ENCODE measurements around the gene APBB2. TPM values are rescaled to one million over a fixed set of nuclear protein-coding genes. Genes with fewer than 3 reads are reported as not detected.

APBB2 gene
- 122 and 124 TPM in 2 replicates for total RNA-seq

- peak; percentile 78 for DNase-seq (ENCODE audit: extremely low read depth, low read depth, low spot score)
Measured at GRCh38 chr4:41214136-41214824, at the start of gene APBB2. TSS of gene APBB2 (minus strand) at chr4:41214542. CDS start at chr4:41033254, 181,288 bp downstream.

GRCh38 chr4:41262198-41262597, 47.9 kb upstream of the APBB2 start:
- no peak for DNase-seq (ENCODE audit: extremely low read depth, low read depth, low spot score)

GRCh38 chr4:41260116-41260733, 45.9 kb upstream of the APBB2 start:
- DNase-seq (ENCODE audit: extremely low read depth, low read depth, low spot score): no peak

GRCh38 chr4:41258783-41259182, 44.4 kb upstream of the APBB2 start:
- DNase-seq (ENCODE audit: extremely low read depth, low read depth, low spot score): no peak

DNA sequence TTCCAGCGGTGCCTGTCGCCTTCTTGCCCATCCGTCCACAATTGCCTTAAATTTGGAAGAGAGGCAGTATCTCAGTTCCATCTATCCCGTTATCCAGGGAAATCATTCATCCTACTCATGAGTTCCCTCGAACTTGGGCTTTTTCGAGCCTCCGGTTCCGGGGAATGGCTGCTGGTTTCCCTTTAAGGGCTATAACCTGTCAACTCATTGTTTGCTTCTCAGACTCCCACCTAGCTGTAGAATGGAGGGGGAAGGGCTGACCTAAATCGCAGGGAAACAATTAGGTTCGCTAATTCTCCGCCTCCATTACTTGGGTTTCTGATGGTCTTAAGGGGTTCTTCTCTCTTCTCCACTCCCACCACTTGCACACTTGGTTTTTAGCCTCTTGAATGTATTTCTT, 43.6 kb upstream of the APBB2 start:
- no peak for DNase-seq (ENCODE audit: extremely low read depth, low read depth, low spot score)

- DNase-seq (ENCODE audit: extremely low read depth, low read depth, low spot score): no peak
Measured at GRCh38 chr4:41257257-41257901, 43.0 kb upstream of the APBB2 start.

- DNase-seq (ENCODE audit: extremely low read depth, low read depth, low spot score): no peak
Measured at GRCh38 chr4:41256740-41257256, 42.5 kb upstream of the APBB2 start, which contains the start of gene UCHL1. TSS of gene UCHL1 (plus strand) at chr4:41256928. CDS start at chr4:41256977, 49 bp downstream.

DNA sequence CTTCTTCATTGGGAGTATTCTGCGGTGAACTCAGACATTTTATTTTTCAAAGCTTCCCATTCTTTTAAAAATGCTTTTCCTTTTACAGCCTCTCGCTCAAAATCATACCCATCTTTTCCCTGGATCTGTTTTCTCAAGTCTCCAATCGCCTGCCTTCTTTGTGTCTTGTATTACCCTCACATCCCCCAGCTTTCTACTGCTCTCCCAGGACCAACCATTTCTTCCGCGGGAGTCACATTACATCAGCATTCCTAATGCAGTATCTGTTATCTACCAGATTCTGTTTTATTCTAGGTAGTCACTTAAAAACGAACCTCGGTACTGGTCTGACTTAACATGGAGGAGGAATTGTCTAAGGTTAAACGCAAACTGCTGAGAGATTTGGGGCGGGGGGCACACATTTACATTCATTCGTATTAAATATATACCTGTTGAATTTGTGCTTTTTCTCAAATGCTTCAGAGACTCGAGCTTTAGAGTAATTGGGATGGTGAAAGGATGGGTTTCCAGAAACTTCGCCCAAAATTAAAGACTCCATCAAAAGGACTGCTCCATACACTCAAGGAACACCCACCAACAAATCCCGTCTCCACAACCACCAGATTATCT, 41.9 kb upstream of the APBB2 start:
- DNase-seq (ENCODE audit: extremely low read depth, low read depth, low spot score): no peak

DNA sequence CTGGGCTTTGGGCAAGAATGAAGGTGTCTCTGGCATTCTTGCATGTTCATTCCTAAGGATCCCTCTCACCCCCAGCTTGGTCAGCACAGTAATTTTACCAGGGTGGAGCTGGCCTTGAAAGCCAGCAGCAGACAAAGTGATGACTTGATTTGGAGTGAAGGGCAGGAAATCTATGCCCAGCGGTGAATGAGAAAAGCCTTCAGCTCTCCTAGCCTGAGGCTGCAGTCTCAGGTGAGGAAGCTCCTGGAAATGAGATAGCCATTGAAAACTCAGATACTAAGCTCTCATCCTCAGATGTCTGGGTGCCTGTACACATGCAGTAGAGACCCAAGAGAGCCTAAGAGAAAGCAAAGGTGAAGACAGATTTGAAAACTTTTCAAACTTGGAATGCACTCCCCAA, 31.6 kb upstream of the APBB2 start:
- no peak for DNase-seq (ENCODE audit: extremely low read depth, low read depth, low spot score)

- DNase-seq (ENCODE audit: extremely low read depth, low read depth, low spot score): no peak
Measured at GRCh38 chr4:41241919-41242318, 27.6 kb upstream of the APBB2 start.

DNA sequence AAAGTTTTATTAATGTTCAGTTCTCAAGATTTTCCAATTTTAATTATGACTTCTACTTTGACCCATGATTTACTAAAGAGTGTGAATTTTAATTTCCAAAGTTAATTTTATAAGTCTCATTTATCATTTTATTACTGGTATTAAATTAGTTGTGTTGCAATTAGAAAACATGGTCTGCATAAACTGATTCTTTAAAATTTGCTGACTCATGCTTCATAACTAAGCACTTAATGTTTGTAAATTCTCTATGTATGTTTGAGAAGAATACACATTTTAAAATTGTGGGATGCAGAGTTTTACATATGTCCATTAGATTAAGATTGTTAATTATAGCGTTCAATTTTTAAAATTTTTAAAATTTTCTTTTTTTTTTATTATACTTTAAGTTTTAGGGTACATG, 22.2 kb upstream of the APBB2 start:
- no peak for DNase-seq (ENCODE audit: extremely low read depth, low read depth, low spot score)

GRCh38 chr4:41236032-41236431, 21.7 kb upstream of the APBB2 start:
- DNase-seq (ENCODE audit: extremely low read depth, low read depth, low spot score): no peak

GRCh38 chr4:41232856-41233255, 18.5 kb upstream of the APBB2 start:
- DNase-seq (ENCODE audit: extremely low read depth, low read depth, low spot score): no peak

DNA sequence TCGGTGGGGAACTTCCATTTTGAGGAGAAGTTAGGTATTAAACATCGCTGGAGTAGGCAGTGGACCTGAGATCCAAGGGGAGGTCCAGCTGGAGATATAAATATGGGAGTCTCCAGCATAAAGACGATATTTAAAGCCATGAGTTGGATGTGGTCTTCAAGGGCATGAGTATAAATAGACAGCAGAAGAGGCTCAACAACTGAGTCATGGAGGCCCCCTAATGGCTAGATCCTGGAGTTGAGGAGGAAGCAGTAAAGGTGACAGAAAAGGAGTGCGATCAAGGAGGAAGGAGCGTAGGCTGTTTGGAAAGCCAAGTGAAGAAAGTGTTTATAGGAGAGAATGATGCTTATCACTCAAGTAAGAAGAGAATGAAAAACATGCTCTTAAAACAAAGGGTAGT, 18.1 kb upstream of the APBB2 start:
- DNase-seq (ENCODE audit: extremely low read depth, low read depth, low spot score): no peak

GRCh38 chr4:41227902-41228301, 13.6 kb upstream of the APBB2 start:
- DNase-seq (ENCODE audit: extremely low read depth, low read depth, low spot score): no peak

GRCh38 chr4:41221850-41222645, 7.7 kb upstream of the APBB2 start:
- DNase-seq (ENCODE audit: extremely low read depth, low read depth, low spot score): no peak

- no peak for DNase-seq (ENCODE audit: extremely low read depth, low read depth, low spot score)
Measured at GRCh38 chr4:41219421-41219950, 5.1 kb upstream of the APBB2 start.

DNA sequence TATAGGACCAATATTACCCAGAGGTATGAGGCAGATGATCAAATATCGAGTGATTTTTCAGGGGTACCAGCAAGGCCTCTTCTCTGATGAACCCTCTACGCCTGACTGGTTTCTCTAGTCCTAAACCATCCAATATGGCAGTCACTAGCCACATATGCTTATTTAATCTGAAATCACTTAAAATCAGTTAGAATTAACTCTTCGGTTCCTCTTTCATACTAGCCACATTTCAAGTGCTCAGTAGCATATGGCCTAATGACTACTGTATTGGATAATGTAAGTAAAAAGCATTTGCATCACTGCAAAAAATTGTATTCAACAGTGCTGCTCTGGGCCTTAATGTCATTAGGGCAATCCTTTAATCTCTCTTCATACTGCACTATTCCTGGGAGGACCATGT, 4.4 kb upstream of the APBB2 start:
- no peak for DNase-seq (ENCODE audit: extremely low read depth, low read depth, low spot score)

DNA sequence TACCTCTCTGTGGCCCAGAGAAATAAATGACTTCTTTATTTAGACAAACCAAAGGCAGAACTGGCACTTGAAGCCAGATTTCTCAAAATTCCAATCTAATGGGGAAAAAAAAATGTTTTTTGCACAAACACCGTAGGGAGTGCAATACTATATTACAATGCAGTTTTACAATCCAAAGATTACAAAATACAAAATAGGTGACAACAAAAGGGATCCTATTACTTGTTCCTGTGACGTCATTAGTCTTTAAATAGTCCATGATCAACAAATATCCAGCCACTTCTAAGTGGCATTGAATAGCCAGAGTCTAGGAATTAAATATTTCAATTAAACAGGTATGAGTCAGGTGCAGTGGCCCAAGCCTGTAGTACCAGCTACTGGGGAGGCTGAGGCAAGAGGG, 3.0 kb upstream of the APBB2 start:
- DNase-seq (ENCODE audit: extremely low read depth, low read depth, low spot score): no peak

DNA sequence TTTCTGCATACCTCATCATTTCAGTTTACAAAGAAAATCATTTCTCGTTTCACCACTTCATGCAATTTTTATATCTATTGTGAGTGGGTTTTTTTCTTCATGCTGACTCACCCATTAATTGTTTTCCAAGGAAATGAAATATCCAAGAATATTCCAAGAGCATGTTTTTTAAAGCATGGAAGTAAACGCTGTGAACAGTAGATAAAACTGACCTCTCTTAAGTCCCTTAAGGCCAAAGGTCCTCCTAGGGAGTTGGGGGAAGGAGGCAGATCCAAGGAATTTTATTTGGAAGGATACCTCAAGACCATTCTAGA, 2.6 kb upstream of the APBB2 start:
- no peak for DNase-seq (ENCODE audit: extremely low read depth, low read depth, low spot score)

Measured in glomerular endothelial cell (primary cell).